WTC11 (cell line): ENCODE results near the gene ADAMTS2.

Source experiments
- ATF3 ChIP-seq: sonication (generic); formaldehyde crosslinking; conservative IDR thresholded peaks from 2 replicates; pipeline ENCODE4 v1.8.1; 2022; ENCODE audit warnings: mild to moderate bottlenecking, missing genetic modification reagents
- CTCF ChIP-seq: fragments of 200-600 bp; IDR thresholded peaks from 2 replicates; pipeline ENCODE4 v1.8.0; 2022; ENCODE audit warnings: antibody characterized with exemption
- JUN ChIP-seq: sonication (generic); formaldehyde crosslinking; IDR thresholded peaks from 2 replicates; pipeline ENCODE4 v1.8.0; 2023; ENCODE audit warnings: mild to moderate bottlenecking, missing genetic modification reagents
- KAT7 ChIP-seq: sonication (generic); formaldehyde crosslinking; IDR thresholded peaks from 2 replicates; pipeline ENCODE4 v1.8.1; 2023; ENCODE audit warnings: missing genetic modification reagents, mild to moderate bottlenecking, borderline replicate concordance
- MAX ChIP-seq: sonication (generic); formaldehyde crosslinking; IDR thresholded peaks from 2 replicates; pipeline ENCODE4 v1.8.0; 2022; ENCODE audit warnings: mild to moderate bottlenecking, missing genetic modification reagents
- NFATC4 ChIP-seq: fragments of 250-450 bp; sonication (Bioruptor Pico); IDR thresholded peaks from 2 replicates; pipeline ENCODE4 v1.9.0; 2021; ENCODE audit warnings: mild to moderate bottlenecking
- TCF7 ChIP-seq: sonication (generic); formaldehyde crosslinking; IDR thresholded peaks from 2 replicates; pipeline ENCODE4 v1.8.0; 2022; ENCODE audit warnings: mild to moderate bottlenecking, low read depth, missing genetic modification reagents, moderate library complexity
- TP53 ChIP-seq: sonication (generic); formaldehyde crosslinking; IDR thresholded peaks from 2 replicates; pipeline ENCODE4 v1.8.1; 2023; ENCODE audit warnings: mild to moderate bottlenecking, missing genetic modification reagents
- USF2 ChIP-seq: sonication (generic); formaldehyde crosslinking; IDR thresholded peaks from 2 replicates; pipeline ENCODE4 v1.8.1; 2023; ENCODE audit warnings: mild to moderate bottlenecking, missing genetic modification reagents, moderate library complexity

- TF ChIP-seq MAX (CRISPR knock-in tag), result no peak
- no peak for TF ChIP-seq USF2 (CRISPR knock-in tag)
- TF ChIP-seq NFATC4 (CRISPR knock-in tag), result no peak
- no peak for TF ChIP-seq ATF3 (CRISPR knock-in tag)
- no peak for TF ChIP-seq TCF7 (CRISPR knock-in tag)
- no peak for TF ChIP-seq TP53 (CRISPR knock-in tag)
- TF ChIP-seq JUN (CRISPR knock-in tag), result no peak
- TF ChIP-seq CTCF, result no peak
- TF ChIP-seq KAT7 (CRISPR knock-in tag), result no peak
Observed at GRCh38 chr5:179298181-179298993, 46.9 kb downstream of the ADAMTS2 start.
